Progenitor cell of endocrine pancreas (in vitro differentiated cells): ENCODE data around the gene CDK14. TPM values are rescaled to one million over a fixed set of nuclear protein-coding genes. Genes with fewer than 3 reads are reported as not detected.

Experiments used
- DNase-seq: peaks from one replicate; pipeline ENCODE4 v3.0.0; 2021; ENCODE audit warnings: low spot score; ENCODE audit not compliant: unreplicated experiment
- H3K27ac Mint-ChIP-seq: 2 replicates; pipeline ENCODE4 v1.8.0; 2021; ENCODE audit warnings: mild to moderate bottlenecking, moderate library complexity, mixed read lengths
- H3K27me3 Mint-ChIP-seq: 2 replicates; pipeline ENCODE4 v1.8.0; 2021; ENCODE audit warnings: mixed read lengths
- H3K36me3 Mint-ChIP-seq: 2 replicates; pipeline ENCODE4 v1.8.0; 2022; ENCODE audit warnings: mixed read lengths; ENCODE audit not compliant: insufficient read depth
- H3K4me1 Mint-ChIP-seq: 2 replicates; pipeline ENCODE4 v1.8.0; 2021; ENCODE audit warnings: low read depth, mixed read lengths
- H3K4me3 Mint-ChIP-seq: 2 replicates; pipeline ENCODE4 v1.8.0; 2021; ENCODE audit warnings: low read depth, mild to moderate bottlenecking, moderate library complexity, mixed read lengths
- H3K9me3 Mint-ChIP-seq: 2 replicates; pipeline ENCODE4 v1.8.0; 2021; ENCODE audit warnings: low read depth, mixed read lengths
- total RNA-seq: library from RNA; stranded (reverse); gene quantifications from 2 replicates; pipeline ENCODE4 v1.2.1, GENCODE V29; 2021
- TF ChIP-seq, protein P1 (sequence below): fragments of 200-600 bp; sonication (generic); IDR thresholded peaks from one replicate; pipeline ENCODE4 v1.5.0; 2021; ENCODE audit warnings: antibody characterized with exemption, mild to moderate bottlenecking; ENCODE audit not compliant: unreplicated experiment

The CDK14 gene
- total RNA-seq, 1 donor from 2014 or later: 117 TPM

DNA sequence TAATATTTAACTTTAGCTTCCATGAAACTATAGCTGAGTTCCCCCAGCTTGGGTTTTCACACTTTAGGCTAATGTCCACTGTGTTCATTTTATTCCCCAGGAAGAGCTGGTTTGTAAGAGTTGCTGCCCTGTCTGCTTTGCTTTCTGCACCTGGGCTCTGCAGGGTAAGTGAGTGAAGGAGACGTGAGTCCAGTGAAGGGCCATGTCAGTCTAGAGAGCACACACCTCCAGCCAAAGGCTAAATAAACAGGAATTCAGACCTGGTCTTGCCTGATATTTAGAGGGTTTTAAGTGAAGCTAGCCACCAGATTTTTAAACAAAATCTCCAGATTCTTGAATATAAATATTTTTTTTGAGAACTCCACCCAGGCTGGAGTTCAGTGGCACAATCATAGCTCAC is 643.7 kb downstream of the CDK14 start:
- Mint-ChIP-seq H3K9me3 (no peaks in the 10 kb centered on the region), H3K36me3 (no peaks in the 10 kb centered on the region), H3K27me3 (no peaks in the 10 kb centered on the region), H3K4me1 (peaks cover 5% of the 10 kb centered on the region), H3K4me3 (no peak overlapping the region), H3K27ac (peak overlapping the region; percentile 27)
- DNase-seq: no peak
- TF ChIP-seq, protein P1, sequence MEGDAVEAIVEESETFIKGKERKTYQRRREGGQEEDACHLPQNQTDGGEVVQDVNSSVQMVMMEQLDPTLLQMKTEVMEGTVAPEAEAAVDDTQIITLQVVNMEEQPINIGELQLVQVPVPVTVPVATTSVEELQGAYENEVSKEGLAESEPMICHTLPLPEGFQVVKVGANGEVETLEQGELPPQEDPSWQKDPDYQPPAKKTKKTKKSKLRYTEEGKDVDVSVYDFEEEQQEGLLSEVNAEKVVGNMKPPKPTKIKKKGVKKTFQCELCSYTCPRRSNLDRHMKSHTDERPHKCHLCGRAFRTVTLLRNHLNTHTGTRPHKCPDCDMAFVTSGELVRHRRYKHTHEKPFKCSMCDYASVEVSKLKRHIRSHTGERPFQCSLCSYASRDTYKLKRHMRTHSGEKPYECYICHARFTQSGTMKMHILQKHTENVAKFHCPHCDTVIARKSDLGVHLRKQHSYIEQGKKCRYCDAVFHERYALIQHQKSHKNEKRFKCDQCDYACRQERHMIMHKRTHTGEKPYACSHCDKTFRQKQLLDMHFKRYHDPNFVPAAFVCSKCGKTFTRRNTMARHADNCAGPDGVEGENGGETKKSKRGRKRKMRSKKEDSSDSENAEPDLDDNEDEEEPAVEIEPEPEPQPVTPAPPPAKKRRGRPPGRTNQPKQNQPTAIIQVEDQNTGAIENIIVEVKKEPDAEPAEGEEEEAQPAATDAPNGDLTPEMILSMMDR: no peak

GRCh38 chr7:91240376-91240941 is 644.3 kb downstream of the CDK14 start:
- DNase-seq: no peak
- Mint-ChIP-seq H3K27me3 (no peaks in the 10 kb centered on the region), H3K9me3 (no peaks in the 10 kb centered on the region), H3K36me3 (no peaks in the 10 kb centered on the region), H3K4me3 (no peak overlapping the region), H3K4me1 (peaks cover 5% of the 10 kb centered on the region), H3K27ac (no peak overlapping the region)
- TF ChIP-seq, protein P1: no peak

GRCh38 chr7:91242097-91242844 is 646.1 kb downstream of the CDK14 start:
- no peaks in the 10 kb centered on the region for H3K27me3 Mint-ChIP-seq
- H3K4me1 Mint-ChIP-seq: peaks cover 5% of the 10 kb centered on the region
- H3K36me3 Mint-ChIP-seq: no peaks in the 10 kb centered on the region
- H3K9me3 Mint-ChIP-seq: no peaks in the 10 kb centered on the region
- H3K4me3 Mint-ChIP-seq: no peak overlapping the region
- no peak for DNase-seq
- TF ChIP-seq, protein P1: no peak
- no peak overlapping the region for H3K27ac Mint-ChIP-seq

DNA sequence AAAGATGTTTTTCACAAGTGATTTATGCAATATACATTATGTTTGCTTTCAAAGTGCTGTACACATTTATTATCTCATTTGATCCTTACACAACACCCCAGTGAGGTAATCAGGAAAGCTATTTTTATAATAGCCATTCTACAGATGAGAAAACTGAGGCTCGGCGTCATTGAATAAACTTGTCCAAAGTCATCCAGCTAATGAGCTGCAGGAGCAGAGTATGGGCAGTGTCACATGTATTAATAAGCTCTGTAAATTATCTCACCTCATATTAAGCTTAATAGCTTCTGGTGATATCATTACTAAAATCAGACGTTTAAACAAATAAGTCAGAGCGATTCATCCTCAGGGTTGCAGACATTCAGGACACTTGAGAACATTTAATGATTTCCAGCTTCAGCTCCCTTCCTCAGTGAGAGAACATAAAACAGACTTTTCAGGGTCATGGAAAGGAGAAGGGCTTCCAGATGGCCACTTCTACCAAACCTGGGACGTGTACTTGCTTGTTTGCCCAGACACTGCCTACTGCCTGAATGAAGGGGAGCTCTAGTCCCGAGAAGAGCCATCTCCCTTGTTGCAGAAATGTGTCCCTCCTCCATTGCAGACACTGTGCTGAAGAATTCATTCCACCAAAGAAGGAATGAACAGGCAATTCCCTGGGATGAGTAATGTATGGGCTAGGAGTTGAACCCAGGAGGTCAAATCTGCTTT is 647.6 kb downstream of the CDK14 start:
- no peak for DNase-seq
- TF ChIP-seq, protein P1: no peak
- no peaks in the 10 kb centered on the region for H3K27me3 Mint-ChIP-seq
- H3K36me3 Mint-ChIP-seq: no peaks in the 10 kb centered on the region
- no peak overlapping the region for H3K27ac Mint-ChIP-seq
- H3K4me3 Mint-ChIP-seq: no peak overlapping the region
- H3K4me1 Mint-ChIP-seq: peaks cover 5% of the 10 kb centered on the region
- no peaks in the 10 kb centered on the region for H3K9me3 Mint-ChIP-seq

DNA sequence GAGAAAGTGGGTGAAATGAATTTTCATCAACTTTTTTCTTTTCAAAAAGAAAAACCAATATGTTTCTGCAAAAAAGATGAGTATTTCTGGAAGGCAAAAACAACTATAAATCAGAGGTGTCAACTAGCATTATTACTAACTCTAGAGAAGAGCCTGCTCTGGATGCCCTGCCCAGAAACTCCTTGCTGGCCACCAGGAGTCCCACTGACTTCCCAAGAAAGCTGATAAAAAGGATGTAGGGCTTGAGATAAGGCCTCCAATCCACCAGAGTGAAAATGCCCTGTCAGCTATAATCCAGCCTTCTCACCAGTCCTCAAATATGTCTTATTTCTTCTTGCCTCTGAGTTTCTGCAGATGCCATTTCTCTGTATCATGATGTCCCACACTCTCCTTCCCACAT is 651.4 kb downstream of the CDK14 start:
- Mint-ChIP-seq H3K36me3 (no peaks in the 10 kb centered on the region), H3K4me3 (no peak overlapping the region), H3K4me1 (no peaks in the 10 kb centered on the region), H3K9me3 (no peaks in the 10 kb centered on the region), H3K27me3 (no peaks in the 10 kb centered on the region), H3K27ac (no peak overlapping the region)
- DNase-seq: no peak
- TF ChIP-seq, protein P1: no peak
